HEK293T (cell line): Measurements from ENCODE around the gene EHBP1L1.

Source experiments
- ARNT ChIP-seq: fragments of 450-650 bp; IDR thresholded peaks from 2 replicates; pipeline ENCODE4 v1.6.1; 2017; ENCODE audit warnings: mild to moderate bottlenecking
- BHLHE40 ChIP-seq: fragments of 450-650 bp; IDR thresholded peaks from 2 replicates; pipeline ENCODE4 v1.6.1; 2016; ENCODE audit warnings: mild to moderate bottlenecking, moderate library complexity, borderline replicate concordance
- SP1 ChIP-seq: fragments of 450-650 bp; IDR thresholded peaks from 2 replicates; pipeline ENCODE4 v1.6.1; 2017
- TARDBP ChIP-seq: fragments of 450-650 bp; IDR thresholded peaks from 2 replicates; pipeline ENCODE4 v1.6.1; 2016
- ZNF384 ChIP-seq: fragments of 450-650 bp; IDR thresholded peaks from 2 replicates; pipeline ENCODE4 v1.6.1; 2016

GRCh38 chr11:65569164-65569972 is 6.5 kb upstream of the EHBP1L1 start:
- TF ChIP-seq BHLHE40 (no peak), TARDBP (no peak), SP1 (no peak), ZNF384 (no peak), ARNT (no peak)
